GM18505 (cell line): ENCODE measurements around the gene MOCS2.

Experiments used
- ATAC-seq: cut with Tn5 transposase; IDR thresholded peaks from one replicate; pipeline ENCODE4 v1.9.1; 2021; ENCODE audit not compliant: unreplicated experiment
- POLR2A ChIP-seq: IDR thresholded peaks from 4 replicates; pipeline ENCODE4 v1.6.1; 2011; ENCODE audit warnings: borderline replicate concordance; ENCODE audit not compliant: insufficient read depth, insufficient read length; ENCODE audit errors: extremely low read depth

The MOCS2 gene

DNA sequence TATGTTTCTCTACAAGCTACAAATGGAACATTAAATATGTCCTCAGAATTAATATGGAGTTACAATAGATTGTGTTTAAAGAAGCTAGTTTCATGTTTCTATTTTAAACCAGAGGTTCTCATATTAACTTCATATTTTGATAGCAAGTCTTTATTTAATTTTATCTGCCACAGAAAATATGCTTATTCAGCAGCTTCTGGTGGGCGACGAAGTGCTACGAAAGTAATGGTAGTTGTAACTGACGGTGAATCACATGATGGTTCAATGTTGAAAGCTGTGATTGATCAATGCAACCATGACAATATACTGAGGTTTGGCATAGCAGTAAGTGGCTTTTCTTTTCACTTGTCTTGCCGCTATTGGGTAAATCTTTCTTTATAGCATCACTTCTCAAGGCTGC is 54.2 kb downstream of the MOCS2 start:
- TF ChIP-seq POLR2A: no peak
- ATAC-seq: no peak

DNA sequence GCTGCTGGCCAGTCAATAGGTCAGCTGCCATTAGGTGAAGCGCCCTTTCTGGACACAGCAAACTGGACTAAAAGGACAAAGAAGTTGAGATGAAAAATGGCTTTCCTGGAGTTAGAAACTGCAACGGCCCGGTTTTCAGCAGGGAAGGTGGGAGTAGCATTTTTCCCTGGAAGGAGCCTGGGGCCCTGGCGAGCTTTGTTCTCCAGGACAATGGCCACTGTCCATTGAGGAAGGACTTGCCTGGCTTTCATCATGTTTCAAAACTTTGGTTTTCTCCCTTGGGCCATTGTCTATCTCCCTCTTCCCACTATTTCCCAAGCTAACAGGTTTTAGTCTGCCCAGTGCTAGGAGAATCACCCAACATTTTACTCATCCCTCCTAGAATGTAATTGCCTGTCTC is 56.2 kb downstream of the MOCS2 start:
- no peak for TF ChIP-seq POLR2A
- ATAC-seq: no peak

- no peak for TF ChIP-seq POLR2A
- ATAC-seq: no peak
These were observed 57.1 kb downstream of the MOCS2 start for GRCh38 chr5:53052499-53052898.

GRCh38 chr5:53048248-53048647 is 61.3 kb downstream of the MOCS2 start:
- ATAC-seq: no peak

More at GRCh38 chr5:53048248-53048647, 61.3 kb downstream of the MOCS2 start:
- TF ChIP-seq POLR2A: no peak
